ENCODE results near the gene LRRC19.
A peak's percentile ranks its signal among the peaks of the same experiment; 100 is the strongest.

Gene LRRC19

DNA sequence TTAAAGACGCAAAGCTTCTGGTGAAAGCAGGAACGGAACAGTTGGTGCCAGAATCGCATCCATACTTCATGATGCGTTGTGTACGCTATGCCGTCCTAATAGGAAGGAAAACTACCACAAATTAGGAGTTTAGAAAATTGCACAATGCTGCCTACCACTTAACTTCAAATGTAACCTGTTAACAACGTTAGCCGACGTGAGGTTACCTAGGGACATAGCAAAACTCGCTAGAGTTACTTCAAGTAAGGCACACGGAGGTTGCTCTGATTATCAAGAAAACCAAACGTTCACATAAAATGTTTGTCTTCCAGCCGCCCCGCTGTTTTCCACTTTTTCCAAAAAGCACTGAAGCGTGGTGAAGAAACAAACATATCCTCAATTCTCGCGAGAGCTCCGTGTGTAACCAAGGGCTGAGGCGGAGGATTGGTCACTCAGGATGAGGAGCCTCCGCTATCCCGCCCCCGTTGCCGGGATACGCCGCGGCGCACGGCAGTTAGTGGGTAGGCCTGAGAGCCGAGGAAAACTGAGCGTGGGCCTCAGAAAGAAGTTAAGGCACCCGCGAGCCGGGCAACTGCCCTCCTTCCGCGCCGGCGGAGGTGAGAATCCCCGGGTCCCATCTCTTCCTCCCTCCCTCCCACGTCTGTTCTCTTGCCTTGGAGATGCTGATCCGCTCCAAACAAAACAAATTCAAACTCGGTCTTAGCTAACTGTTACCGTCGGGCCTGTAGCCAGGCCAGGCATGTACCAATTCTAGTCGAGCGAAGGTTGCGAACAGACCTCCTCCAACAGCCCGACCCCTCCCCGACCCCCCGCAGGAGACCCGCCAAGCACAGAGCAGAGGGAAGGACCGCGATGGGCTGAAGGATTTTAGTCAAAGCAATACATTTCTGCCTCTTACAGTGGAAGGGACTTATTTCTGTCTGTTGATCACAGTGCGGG, 49.3 kb downstream of the LRRC19 start, which contains the start of gene IFT74:
TSS of gene IFT74 (plus strand) at position 492 of the 939 bp plus-strand sequence. CDS start 5,556 bp downstream, outside the sequence.
- DNase-seq: peak; percentile 71

DNA sequence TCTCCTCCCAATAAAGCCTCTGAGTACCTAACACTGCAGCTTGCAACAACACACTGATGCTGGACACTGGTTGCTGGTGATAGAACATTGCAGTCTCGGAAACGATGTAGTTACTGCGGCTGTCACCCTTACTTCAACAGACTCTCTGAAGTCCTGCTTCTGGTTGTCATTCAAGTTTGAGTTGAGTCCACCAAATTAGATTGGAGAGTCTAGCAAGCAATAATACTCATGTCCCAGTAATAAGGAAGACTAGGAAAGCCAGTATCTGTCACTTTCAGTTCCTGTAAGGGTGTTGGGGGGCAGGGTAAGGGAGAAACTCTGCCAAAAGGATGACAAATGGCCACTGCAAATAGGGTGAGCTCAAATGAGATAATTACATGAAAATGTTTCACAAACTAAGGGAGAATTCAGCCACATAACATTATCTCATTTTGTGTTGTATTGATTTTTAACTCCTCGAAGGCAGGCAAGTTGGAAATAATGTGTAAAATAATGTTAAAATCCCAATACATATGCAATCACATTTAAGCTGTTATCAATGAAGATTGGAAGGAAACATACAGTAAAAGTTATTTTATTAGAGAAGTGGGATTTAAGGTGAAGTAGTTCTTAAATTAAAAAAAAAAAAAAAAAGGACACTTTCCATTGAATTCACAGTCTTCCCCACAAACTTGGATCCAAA, 50.1 kb downstream of the LRRC19 start:
- DNase-seq: no peak

DNA sequence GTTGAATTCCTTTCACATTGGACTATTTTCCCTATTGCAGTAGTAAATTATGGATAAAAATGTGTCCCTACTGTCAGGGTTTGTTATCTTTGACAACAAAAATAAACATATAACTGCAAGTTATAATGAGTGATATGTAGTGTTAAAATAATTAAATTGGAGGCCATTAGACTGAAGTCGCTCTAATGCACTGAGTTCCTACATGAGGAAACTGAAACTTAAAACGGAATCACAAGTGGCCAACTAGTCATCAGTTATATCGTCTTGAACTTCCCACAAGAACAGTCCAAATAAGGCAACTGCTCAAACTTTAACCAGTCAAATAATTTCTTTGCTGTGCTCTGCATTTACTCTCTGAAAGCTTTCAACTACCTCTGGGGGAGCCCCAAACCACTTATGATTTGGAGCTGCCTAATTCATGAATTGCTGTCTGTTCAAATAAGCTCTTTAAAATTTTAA, 51.4 kb downstream of the LRRC19 start:
- no peak for DNase-seq

DNA sequence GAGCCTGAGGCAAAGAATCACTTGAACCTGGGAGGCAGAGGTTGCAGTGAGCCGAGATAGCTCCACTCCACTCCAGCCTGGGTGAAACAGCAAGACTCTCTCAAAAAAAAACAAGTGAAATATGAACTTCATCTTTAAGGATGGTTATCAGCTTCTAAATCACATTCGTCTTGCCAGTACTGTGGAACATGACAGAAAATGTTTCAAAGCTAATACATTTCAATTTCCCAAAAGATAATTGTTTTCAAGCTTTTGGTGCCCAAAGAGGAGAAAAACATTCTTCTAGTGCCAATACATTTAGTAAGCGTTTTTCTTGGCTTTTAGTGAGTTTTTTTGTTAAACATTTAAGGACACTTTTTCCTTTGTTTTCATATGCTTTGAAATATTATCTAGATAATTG, 53.7 kb downstream of the LRRC19 start:
- no peak for DNase-seq

DNA sequence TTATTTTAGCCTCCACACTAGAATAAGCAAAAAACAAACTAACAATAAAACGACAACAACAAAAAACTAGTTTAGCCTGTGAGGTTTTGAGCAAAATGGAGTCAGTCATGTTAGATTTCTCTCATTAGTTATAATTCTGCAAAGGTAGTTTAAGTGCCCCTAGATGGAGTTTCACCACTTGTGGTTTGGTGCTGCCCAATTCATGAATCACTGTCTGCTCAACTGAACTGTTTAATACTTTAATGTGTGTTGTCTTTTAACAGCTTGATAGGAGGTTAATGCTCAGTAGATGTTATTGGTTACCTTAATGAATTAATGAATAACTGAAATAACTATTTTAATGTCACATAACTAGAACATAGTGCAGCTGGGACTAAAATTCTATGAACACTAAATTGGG, 55.0 kb downstream of the LRRC19 start:
- DNase-seq: no peak

DNA sequence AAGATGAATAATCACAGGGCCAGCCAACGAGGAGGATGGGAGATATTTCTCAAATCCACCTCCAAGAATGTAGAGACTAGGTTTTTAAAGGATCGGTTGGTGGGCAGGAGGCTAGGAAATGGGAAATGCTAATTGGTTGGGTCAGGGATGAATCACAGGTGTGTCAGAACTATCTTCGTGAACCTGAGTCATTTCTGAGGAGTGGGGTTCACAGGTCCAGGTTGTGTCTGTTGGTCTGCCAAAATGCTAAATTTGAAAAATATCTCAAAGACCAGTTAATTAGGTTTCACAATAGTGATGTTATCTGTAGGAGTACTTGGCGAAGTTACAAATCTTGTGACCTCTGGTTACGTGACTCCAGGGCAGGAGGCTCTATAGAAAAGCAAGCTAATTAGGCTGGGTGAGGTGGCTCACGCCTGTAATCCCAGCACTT, 55.8 kb downstream of the LRRC19 start:
- DNase-seq: no peak

DNA sequence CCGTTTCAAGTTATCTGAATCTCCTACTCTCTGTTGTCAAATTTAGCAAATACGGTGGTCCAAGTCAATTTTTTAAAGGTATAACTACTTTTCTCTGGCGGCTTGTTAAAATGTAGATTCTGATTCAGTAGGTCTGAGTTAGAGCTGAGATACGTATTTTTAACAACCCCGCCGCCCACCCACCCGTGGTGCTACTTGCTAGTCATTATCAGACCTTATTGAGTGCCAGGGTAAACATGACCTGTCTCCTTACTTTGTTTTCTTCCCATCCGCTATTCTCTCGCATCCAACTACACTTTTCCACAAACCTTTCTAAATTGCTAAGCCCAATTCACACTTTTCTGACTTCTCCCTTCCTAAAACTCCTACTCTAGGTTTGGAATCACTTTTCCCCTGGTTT, 57.7 kb downstream of the LRRC19 start:
- no peak for DNase-seq

DNA sequence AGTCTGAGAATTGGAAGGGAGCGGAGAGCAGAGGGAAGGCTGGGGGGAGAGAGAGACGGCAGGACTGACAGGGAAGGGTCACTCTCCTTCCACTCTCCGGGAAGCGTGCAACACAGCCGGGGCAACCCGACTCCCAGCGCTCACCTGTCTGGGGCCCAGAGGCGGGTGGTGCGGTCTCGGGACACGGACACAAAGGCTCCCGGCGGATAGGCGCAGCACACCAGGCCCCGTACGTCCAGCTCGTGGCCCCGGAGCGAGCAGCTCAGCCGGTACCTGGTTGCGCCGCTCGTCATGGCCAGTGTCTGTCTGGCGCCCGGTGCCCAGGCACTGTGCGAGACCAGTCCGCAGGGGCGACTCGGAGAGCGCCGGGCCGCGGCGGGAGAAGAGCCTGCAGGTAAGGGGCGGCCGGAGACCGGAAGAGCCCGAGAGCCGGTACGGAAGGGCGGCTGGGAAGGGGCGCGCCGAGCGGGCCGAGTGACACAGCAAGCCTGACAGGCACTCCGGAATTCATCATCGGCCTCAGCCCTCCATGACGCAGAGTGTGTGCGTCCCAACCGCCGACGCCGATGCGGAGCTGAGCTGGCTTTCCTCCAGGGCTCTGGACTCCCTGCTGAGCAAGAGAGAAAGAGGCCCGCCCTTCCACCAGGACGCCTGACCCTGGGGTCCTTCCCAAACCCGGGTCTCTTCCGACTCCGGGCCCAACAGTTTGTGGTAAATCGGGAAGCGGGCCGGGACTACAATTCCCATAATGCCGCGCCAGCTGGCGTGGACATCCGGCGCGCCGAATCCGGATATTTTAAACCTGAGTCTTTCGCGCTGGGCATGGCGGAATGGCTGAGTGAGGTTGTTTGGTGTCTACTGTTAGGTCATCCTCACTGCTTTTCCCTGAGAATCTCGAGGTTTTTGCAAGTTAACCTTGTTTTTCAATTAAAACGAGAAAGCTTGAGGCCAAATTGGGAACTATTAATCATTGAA, 58.4 kb downstream of the LRRC19 start, which contains the start of gene PLAA:
TSS of gene PLAA (minus strand) at position 490 of the 975 bp plus-strand sequence. CDS start at position 293, 197 bp downstream.
- DNase-seq: peak; percentile 53

DNA sequence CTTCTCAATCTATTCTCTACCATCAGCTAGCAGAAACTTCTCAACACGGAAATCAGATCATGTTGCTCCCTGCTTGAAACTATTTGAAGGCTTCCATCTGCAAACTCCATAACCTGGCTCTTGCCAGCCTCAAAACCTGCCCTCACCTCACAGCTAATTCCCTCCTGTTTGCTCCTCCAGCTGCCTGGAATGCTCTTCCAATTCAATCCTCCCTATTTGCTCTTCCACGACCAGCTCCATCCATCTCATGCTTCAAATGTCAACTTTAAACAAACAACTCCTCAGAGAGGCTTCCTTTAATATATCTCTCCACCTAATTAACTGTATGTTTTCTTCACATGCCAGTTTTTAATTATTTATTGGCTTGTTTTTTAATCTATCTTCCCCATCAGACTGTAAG, 59.9 kb downstream of the LRRC19 start:
- DNase-seq: no peak
